Choroid plexus epithelial cell (primary cell): ENCODE measurements around the gene CDC27.
"Not testable (repeated sequence)": the region's sequence is repeated elsewhere in the genome, so short reads cannot be mapped to it uniquely, and the experiment has no call there.

Source experiments
- DNase-seq: peaks from one replicate; pipeline ENCODE4 v3.0.0-alpha.2; 2010; ENCODE audit warnings: low read depth
- H3K4me3 ChIP-seq: 2 replicates; pipeline ENCODE4 v1.5.1; 2011; ENCODE audit warnings: low read depth, mild to moderate bottlenecking, control low read depth, low read length, moderate library complexity
- CTCF ChIP-seq: conservative IDR thresholded peaks from 2 replicates; pipeline ENCODE4 v1.5.1; 2011; ENCODE audit warnings: low read depth, mild to moderate bottlenecking, control low read depth, inconsistent platforms, low read length, moderate library complexity

The CDC27 gene

GRCh38 chr17:47219621-47220475 lies 30.8 kb upstream of the CDC27 start:
- H3K4me3 ChIP-seq, result no peak overlapping the region
- no peak for TF ChIP-seq CTCF
- no peak for DNase-seq

- no peak for DNase-seq
- no peak overlapping the region for H3K4me3 ChIP-seq
- no peak for TF ChIP-seq CTCF
These were observed 29.9 kb upstream of the CDC27 start for GRCh38 chr17:47218896-47219430.

GRCh38 chr17:47217279-47217678 lies 28.2 kb upstream of the CDC27 start:
- not testable (repeated sequence) for H3K4me3 ChIP-seq, DNase-seq

- H3K4me3 ChIP-seq, DNase-seq: not testable (repeated sequence)
These were observed 27.7 kb upstream of the CDC27 start for GRCh38 chr17:47216821-47217220.

- TF ChIP-seq CTCF, result no peak
- H3K4me3 ChIP-seq, result no peak overlapping the region
- DNase-seq, result no peak
These were observed 25.8 kb upstream of the CDC27 start for GRCh38 chr17:47214931-47215330.

- no peak overlapping the region for H3K4me3 ChIP-seq
- TF ChIP-seq CTCF, result no peak
- DNase-seq, result no peak
These were observed 24.4 kb upstream of the CDC27 start for GRCh38 chr17:47213540-47213939.

GRCh38 chr17:47212458-47212857 lies 23.4 kb upstream of the CDC27 start:
- DNase-seq, result no peak
- no peak overlapping the region for H3K4me3 ChIP-seq
- no peak for TF ChIP-seq CTCF

- H3K4me3 ChIP-seq, result no peak overlapping the region
- DNase-seq, result no peak
- TF ChIP-seq CTCF, result no peak
These were observed 21.7 kb upstream of the CDC27 start for GRCh38 chr17:47210779-47211178.
